Stimulated activated effector memory CD8-positive, alpha-beta T cell treated with anti-CD3 and anti-CD28 coated beads, Interleukin-12 subunit alpha, Interleukin-12 subunit beta, amount 100 ng/mL, for 72 hours (primary cell): ENCODE measurements around the gene ZMYM2.

Source experiments
- ATAC-seq: fragments of 150-1000 bp; cut with Tn5 transposase; 2 replicates; pipeline ENCODE4 v1.10.0; 2021
- DNase-seq, 2 donors: peaks; one replicate each; pipeline ENCODE4 v3.0.0; 2021 to 2022; ENCODE audit warnings: low spot score in 2 of 2
- H3K27ac Mint-ChIP-seq: one replicate; pipeline ENCODE4 v1.8.0; 2022; ENCODE audit warnings: mild to moderate bottlenecking, mixed read lengths
- H3K36me3 Mint-ChIP-seq: one replicate; pipeline ENCODE4 v1.8.0; 2022; ENCODE audit warnings: mild to moderate bottlenecking, mixed read lengths
- H3K4me1 Mint-ChIP-seq: one replicate; pipeline ENCODE4 v1.8.0; 2022; ENCODE audit warnings: mixed read lengths
- H3K4me3 Mint-ChIP-seq: one replicate; pipeline ENCODE4 v1.8.0; 2022; ENCODE audit warnings: mild to moderate bottlenecking, mixed read lengths
- H3K9me3 Mint-ChIP-seq: one replicate; pipeline ENCODE4 v1.8.0; 2022; ENCODE audit warnings: mixed read lengths

The ZMYM2 gene

DNA sequence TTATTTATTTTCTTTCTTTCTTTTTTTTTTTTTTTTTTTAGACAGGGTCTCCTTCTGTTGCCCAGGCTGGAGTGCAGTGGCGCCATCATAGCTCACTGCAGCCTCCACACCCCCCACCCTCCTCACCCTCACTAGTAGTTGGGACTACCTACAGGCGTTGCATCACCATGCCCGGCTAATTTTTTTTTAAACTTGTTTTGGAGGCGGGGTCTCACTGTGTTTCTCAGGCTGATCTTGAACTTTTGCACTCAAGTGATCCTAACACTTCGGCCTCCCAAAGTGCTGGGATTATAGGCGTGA is 168.7 kb downstream of the ZMYM2 start:
- Mint-ChIP-seq H3K4me1 (peaks cover 6% of the 10 kb centered on the region), H3K36me3 (no peaks in the 10 kb centered on the region), H3K9me3 (no peaks in the 10 kb centered on the region), H3K27ac (no peak overlapping the region), H3K4me3 (peak overlapping the region; percentile 55)
- DNase-seq, result no peak
- ATAC-seq, result peak; percentile 29

DNA sequence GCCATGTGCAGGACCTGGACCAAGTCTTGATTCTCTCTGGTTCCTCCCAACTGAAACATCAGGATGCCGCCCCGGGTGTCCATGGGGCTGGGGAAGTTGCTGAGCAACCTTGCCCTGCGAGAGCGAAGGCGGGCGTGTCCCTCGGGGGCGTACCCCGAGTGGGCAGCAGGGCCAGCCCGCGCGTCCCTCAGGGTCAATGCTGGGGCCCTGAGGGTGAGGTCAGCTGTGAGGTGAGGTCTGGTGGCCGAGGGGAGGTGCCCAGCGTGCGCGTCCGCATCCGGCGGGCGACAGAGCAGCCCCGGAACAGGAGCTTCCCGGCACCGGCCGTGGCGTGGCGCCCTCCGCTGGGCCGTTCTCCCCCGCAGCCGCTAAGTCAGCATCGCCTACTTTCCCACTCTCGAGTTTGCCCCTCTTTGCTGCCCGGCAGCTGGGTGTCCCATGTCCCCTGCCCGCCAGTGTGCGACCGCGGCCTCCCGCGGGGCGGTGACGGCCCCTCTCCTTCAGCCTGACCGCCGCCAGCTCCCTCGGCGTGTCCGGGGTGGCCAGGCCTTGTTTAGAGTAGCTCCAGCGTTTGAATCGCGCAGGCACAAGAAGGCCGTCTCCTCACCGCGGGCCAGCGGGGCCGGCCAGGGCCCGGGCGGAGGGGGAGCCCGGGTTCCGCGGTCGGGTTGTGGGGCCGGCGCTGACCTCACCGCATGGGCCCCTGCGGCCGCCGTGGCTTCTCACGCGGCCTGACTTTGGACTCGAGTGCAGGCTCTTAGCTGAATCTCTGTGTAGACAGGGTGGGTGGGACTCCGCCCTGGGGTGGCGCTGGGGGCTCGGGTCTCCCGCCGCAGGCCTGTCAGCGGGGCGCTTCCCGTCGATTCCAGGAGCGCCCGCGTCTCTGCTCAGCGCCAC is 169.3 kb downstream of the ZMYM2 start:
- Mint-ChIP-seq H3K9me3 (no peaks in the 10 kb centered on the region), H3K36me3 (no peaks in the 10 kb centered on the region), H3K27ac (no peak overlapping the region), H3K4me1 (peaks cover 6% of the 10 kb centered on the region), H3K4me3 (peak overlapping the region; percentile 55)
- ATAC-seq (peak; percentile 74), DNase-seq (peak; percentile 28 to 77)

DNA sequence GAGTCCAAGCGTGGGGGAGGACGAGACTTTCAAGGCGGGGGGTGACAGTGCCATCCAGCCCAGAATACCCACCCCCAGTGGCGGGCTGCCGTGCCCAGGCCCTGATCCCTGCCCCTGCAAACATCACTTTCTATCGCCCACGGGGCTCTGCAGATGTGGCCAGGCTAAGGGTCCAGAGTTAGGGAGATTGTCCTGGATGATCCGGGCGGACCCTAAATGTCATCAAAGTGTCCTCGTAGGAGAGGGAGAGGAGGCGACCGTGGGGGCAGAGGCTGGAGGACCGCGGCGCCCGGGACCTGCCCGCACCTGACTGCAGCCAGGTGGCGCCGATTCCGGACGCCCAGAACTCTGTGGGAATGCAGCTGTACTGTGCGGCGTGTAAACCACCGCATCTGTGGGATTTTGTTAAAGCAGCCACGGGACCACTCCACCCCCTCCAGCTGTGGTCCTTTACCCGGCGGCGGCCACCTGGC is 170.0 kb downstream of the ZMYM2 start:
- H3K27ac Mint-ChIP-seq, result no peak overlapping the region
- ATAC-seq (peak; percentile 3), DNase-seq (no peak)
- peaks cover 6% of the 10 kb centered on the region for H3K4me1 Mint-ChIP-seq
- H3K36me3 Mint-ChIP-seq, result no peaks in the 10 kb centered on the region
- peak overlapping the region; percentile 55 for H3K4me3 Mint-ChIP-seq
- no peaks in the 10 kb centered on the region for H3K9me3 Mint-ChIP-seq

DNA sequence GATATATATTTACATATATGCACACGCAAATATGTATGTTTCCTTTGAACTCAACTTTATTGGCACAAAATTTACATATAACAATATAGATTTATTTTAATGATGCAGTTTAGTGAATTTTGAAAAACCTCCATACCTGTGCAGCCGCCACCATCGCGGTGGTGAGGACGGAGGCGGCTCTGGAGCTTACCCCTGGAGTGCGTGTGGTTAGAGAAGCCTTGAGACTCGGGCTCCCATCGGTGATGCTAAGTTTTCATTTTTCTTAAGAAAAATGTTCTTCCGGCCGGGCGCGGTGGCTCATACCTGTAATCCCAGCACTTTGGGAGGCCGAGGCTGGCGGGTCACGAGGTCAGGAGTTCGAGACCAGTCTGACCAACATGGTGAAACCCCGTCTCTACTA is 170.5 kb downstream of the ZMYM2 start:
- Mint-ChIP-seq H3K4me1 (peaks cover 6% of the 10 kb centered on the region), H3K9me3 (no peaks in the 10 kb centered on the region), H3K27ac (no peak overlapping the region), H3K36me3 (no peaks in the 10 kb centered on the region), H3K4me3 (peak overlapping the region; percentile 55)
- DNase-seq (no peak), ATAC-seq (no peak)

DNA sequence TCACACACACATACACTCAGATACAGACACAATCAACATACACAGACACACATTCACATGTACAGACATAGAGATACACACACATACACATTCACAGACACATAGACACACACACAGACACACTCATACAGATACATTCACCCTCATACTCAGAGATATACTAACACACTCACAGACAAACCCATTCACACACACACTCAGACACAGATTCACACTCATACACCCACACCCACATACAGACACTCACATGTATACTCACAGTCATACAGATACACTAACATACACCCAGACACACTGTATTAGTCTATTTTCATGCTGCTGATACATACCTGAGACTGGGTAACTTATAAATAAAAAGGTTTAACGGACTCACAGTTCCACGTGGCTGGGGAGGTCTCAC is 171.5 kb downstream of the ZMYM2 start:
- ATAC-seq (peak; percentile 54), DNase-seq (no peak)
- peaks cover 6% of the 10 kb centered on the region for H3K4me1 Mint-ChIP-seq
- H3K9me3 Mint-ChIP-seq, result no peaks in the 10 kb centered on the region
- H3K36me3 Mint-ChIP-seq, result no peaks in the 10 kb centered on the region
- no peak overlapping the region for H3K4me3 Mint-ChIP-seq
- no peak overlapping the region for H3K27ac Mint-ChIP-seq

DNA sequence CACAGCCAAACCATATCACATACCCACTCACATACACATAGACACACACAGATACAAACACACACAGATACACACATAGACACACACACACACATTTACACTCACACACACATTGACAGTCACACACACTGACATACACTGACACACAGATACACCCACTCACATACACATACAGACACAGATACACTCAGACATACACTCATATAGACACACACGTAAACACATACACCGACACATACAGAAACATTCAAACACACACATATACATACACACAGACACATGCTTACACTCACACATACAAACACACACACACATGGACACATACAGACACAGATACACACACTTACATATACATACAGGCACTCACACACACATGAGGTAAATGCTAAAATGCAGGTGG is 172.1 kb downstream of the ZMYM2 start:
- H3K4me1 Mint-ChIP-seq, result peaks cover 6% of the 10 kb centered on the region
- no peaks in the 10 kb centered on the region for H3K9me3 Mint-ChIP-seq
- no peak overlapping the region for H3K27ac Mint-ChIP-seq
- DNase-seq (no peak), ATAC-seq (no peak)
- H3K36me3 Mint-ChIP-seq, result no peaks in the 10 kb centered on the region
- no peak overlapping the region for H3K4me3 Mint-ChIP-seq

DNA sequence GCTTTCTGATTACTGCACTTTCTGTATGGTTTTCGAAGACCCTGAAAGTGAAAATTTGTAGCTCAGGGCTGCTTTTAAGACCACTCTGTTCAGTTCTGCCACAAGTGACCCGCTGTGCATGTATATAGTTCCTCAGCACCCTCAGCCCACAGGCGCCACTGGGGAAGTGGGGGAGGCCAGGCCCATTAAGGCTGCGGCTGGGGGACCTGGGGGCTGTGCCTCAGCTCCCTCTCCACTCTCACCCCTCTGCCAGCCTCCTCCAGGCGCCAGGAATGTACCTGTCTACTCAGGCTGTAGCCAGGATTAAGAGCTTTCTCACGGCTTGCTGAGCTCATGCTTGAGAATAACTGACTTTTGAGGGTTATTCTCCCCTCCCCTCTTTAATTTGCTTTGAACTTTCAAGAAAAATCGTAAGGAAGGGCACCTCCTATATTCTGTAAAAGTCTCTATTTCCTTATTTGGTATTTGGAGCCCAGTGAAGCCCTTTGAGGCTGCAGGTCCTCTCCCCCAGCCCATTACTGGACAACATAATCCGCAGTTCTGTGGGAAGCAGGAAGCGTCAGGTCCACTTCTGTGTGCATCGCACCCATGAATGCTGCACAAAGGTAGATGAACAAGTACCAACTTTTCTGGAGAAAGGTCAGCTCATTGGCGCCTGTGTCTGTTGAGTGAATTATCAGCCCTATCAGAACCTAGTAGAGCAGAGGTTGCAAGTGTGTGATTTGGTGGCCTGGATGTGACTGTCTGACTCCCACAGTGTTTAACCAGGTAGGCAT is 172.7 kb downstream of the ZMYM2 start:
- no peak for DNase-seq
- Mint-ChIP-seq H3K4me1 (peaks cover 6% of the 10 kb centered on the region), H3K4me3 (no peak overlapping the region), H3K36me3 (no peaks in the 10 kb centered on the region), H3K9me3 (no peaks in the 10 kb centered on the region), H3K27ac (no peak overlapping the region)
- ATAC-seq, result no peak

DNA sequence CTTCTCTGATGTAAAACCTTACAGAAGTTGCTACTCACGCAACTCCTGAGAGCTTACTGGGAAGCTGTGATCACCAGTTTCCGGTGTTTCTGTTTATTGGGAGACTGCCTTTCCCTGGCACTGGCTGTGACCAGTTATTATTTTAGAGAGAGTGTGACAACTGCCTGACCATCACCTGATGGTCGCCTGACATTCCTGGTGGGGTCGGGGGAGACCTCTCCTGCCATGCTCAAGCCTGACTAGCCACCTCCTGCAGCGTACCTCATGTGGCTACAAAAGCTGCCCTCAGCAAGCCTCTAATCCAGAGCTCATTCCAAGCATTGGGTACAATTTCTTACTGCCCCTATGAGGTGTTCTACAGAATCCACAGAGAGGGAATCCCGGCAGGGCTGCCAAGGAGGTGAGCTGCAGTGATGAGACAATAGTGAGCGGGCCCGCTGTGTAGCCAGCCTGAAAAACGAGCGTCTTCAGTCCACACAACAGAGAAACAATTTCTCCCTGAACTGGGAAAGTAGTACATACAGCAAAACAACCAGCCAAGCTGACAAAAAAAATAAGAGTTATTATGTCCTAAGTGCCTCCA is 173.6 kb downstream of the ZMYM2 start:
- peaks cover 6% of the 10 kb centered on the region for H3K4me1 Mint-ChIP-seq
- no peaks in the 10 kb centered on the region for H3K36me3 Mint-ChIP-seq
- no peak for ATAC-seq
- H3K4me3 Mint-ChIP-seq, result no peak overlapping the region
- H3K9me3 Mint-ChIP-seq, result no peaks in the 10 kb centered on the region
- H3K27ac Mint-ChIP-seq, result no peak overlapping the region
- DNase-seq, result no peak

DNA sequence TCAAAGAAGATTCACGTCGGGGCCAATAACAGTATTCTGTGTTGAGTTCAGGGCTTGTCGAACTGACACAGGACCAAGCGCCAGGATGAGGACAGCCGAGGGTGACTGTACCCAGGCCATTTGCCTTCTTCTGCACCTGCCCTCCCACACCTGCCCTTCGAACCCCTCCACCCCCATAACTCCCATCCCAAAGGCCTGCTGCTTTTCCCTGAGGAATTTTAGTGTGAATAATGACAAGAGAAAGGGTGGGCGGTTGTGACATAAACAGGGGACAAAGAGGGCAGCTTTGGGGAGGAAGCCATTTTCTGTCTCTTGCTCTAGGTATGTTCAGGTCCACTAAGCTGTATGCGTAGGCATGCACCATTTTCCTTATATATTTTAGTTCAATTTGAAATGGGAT is 176.2 kb downstream of the ZMYM2 start:
- ATAC-seq, result no peak
- Mint-ChIP-seq H3K4me3 (no peak overlapping the region), H3K36me3 (no peaks in the 10 kb centered on the region), H3K27ac (no peak overlapping the region), H3K4me1 (no peaks in the 10 kb centered on the region), H3K9me3 (no peaks in the 10 kb centered on the region)
- DNase-seq, result no peak

DNA sequence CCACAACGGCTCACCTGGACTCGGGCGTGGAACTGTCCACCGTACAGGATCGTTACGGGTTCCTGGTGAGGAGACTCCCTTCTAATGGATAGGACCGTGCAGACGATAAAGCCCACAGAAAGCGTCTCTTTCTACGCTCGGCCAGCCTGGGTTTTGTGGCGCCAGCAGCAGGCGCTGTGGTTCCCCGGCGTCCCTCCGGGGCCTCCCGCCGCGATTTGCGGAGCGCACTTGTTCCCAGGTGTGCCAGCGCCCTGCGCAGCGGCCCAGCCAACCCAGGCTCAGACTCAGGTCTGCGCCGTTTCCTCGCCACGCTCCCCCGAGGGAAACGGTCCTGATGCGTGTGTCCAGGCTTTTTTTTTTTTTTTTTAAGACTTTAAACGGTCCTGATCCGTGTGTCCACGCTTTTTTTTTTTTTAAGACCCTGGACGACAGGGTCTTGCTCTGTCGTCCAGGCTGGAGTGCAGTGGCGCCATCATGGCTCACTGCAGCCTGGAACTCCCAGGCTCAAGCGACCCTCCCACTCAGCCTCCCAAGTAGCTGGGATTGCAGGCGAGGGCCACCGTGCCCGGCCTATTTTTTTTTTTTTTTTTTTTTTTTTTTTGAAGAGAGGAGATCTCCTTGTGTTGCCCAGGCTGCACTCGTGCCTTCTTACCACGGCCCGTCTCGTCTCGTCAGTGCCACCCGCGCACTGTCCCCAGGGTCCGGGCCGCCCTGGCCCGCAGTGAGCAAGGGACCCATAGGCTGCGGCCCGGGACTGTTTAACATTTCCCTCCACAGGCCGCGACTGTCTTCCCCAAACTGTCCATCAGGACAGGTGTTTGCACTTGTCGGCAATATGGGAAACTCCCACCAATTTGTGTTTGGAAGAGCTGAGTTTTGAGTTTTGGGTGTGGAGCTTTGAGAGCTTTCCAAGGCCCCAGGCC is 178.5 kb downstream of the ZMYM2 start:
- H3K4me1 Mint-ChIP-seq, result no peaks in the 10 kb centered on the region
- no peak overlapping the region for H3K27ac Mint-ChIP-seq
- H3K9me3 Mint-ChIP-seq, result no peaks in the 10 kb centered on the region
- no peaks in the 10 kb centered on the region for H3K36me3 Mint-ChIP-seq
- ATAC-seq (peak; percentile 62), DNase-seq (peak in 1 of 2 donors; percentile 59)
- no peak overlapping the region for H3K4me3 Mint-ChIP-seq

DNA sequence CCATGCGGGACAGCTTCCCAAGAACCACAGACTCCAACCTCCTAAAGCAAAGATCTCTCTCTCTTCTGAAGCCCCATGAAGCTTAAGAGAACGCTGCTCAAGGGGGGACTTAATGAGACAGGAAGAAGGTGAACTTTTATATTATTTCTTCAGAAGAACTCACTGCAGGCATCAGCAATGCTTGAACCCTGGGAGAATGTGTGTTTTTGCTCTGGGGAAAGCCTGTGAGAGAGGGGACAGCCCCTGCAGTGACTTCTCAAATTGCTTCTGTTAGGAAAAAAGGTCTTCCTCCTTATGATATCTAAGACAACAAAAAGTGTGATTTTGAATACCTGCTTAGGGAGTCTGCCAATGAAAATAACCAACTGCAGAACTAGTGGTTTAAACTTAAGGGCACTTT is 179.3 kb downstream of the ZMYM2 start:
- H3K27ac Mint-ChIP-seq, result no peak overlapping the region
- no peak overlapping the region for H3K4me3 Mint-ChIP-seq
- no peaks in the 10 kb centered on the region for H3K9me3 Mint-ChIP-seq
- no peak for DNase-seq
- H3K36me3 Mint-ChIP-seq, result no peaks in the 10 kb centered on the region
- no peaks in the 10 kb centered on the region for H3K4me1 Mint-ChIP-seq
- ATAC-seq, result no peak

DNA sequence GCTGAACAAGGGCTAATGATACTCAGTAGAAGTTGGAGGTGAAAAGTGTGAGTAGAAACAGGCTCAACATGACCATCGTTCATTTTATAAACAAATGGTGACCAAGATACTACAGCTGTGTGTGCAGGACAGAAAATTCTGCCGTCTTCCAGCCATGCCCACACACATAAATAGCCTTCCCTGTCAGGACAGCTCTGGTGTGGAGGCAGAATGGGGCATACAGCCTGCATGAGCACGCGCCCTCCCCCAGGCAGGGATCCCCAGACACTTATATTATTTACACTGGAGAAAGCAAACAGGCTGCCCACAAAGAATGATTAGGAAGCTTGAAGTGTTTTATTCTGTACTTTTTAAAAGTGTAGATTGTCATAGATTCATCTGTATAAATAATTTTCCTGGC is 182.0 kb downstream of the ZMYM2 start:
- Mint-ChIP-seq H3K9me3 (no peaks in the 10 kb centered on the region), H3K36me3 (no peaks in the 10 kb centered on the region), H3K4me3 (no peak overlapping the region), H3K4me1 (no peaks in the 10 kb centered on the region), H3K27ac (no peak overlapping the region)
- ATAC-seq (no peak), DNase-seq (no peak)
